GM08714 (cell line): ENCODE data around the gene SIMC1.
A peak's percentile ranks its signal among the peaks of the same experiment; 100 is the strongest.
"Not testable (repeated sequence)": the region's sequence is repeated elsewhere in the genome, so short reads cannot be mapped to it uniquely, and the experiment has no call there.

Experiments
- H3K4me3 ChIP-seq: fragments of 200-500 bp; sonication (Bioruptor generic); 2 replicates; pipeline ENCODE4 v1.5.1; 2014; ENCODE audit warnings: mild to moderate bottlenecking, low read length, inconsistent platforms
- ZNF274 ChIP-seq: IDR thresholded peaks from 2 replicates; pipeline ENCODE4 v1.6.1; 2012; ENCODE audit warnings: mild to moderate bottlenecking, low read depth, low read length

The SIMC1 gene

GRCh38 chr5:176237971-176238644, at the start of gene SIMC1:
Gene SIMC1 (plus strand): TSS chr5:176238424. CDS start chr5:176238509, 85 bp downstream.
- H3K4me3 ChIP-seq = peak within 1 kb of the TSS; percentile 49; the same call in 1 of the 2 replicates

GRCh38 chr5:176188506-176189193, 49.6 kb upstream of the SIMC1 start:
- H3K4me3 ChIP-seq = no peak overlapping the region
- no peak for TF ChIP-seq ZNF274

GRCh38 chr5:176189857-176190256, 48.4 kb upstream of the SIMC1 start:
- TF ChIP-seq ZNF274 = no peak

GRCh38 chr5:176190886-176191755, 47.1 kb upstream of the SIMC1 start:
- TF ChIP-seq ZNF274 = no peak
- no peak overlapping the region for H3K4me3 ChIP-seq

More at GRCh38 chr5:176189857-176190256, 48.4 kb upstream of the SIMC1 start:
- no peak overlapping the region for H3K4me3 ChIP-seq

- H3K4me3 ChIP-seq = no peak overlapping the region
- TF ChIP-seq ZNF274 = no peak
These were observed 46.0 kb upstream of the SIMC1 start for GRCh38 chr5:176192094-176192721.

- not testable (repeated sequence) for H3K4me3 ChIP-seq
These were observed 45.5 kb upstream of the SIMC1 start for GRCh38 chr5:176192722-176193117.

GRCh38 chr5:176193636-176194035, 44.6 kb upstream of the SIMC1 start:
- H3K4me3 ChIP-seq = not testable (repeated sequence)

GRCh38 chr5:176194238-176195083, 43.8 kb upstream of the SIMC1 start:
- H3K4me3 ChIP-seq = not testable (repeated sequence)

- not testable (repeated sequence) for H3K4me3 ChIP-seq
These were observed 43.2 kb upstream of the SIMC1 start for GRCh38 chr5:176195084-176195413.

GRCh38 chr5:176195487-176196207, 42.6 kb upstream of the SIMC1 start:
- H3K4me3 ChIP-seq = not testable (repeated sequence)

GRCh38 chr5:176196781-176197180, 41.4 kb upstream of the SIMC1 start:
- H3K4me3 ChIP-seq = not testable (repeated sequence)

DNA sequence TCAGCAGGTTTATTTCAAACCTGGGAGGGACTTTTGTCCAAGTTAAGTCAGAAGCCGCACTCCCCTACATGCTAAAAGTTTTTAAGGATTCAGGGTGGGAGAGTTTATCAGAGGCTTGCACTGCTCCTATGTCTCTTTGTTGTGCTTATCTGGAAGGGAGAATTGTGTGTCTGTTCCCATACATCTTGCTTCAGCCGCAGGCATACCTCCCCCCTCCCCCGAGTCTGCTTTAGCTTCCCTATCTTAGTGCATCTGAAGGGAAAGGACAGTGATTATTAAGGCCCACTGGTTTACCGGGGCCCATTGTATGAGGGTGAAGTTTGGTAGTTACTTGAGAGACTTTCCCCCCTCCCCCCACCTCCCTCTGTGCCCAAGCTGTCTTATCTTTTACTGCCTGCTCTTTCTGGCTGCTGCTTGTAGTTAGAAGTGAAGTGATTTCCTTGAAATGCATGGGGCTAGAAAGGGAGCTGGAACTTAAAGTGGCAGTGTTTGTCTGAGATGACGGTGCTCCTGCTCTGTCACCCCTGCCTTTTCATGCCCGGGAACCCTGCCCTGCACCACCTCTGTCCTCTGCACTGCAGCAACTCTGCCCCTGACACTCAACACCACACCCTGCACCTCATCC, 40.9 kb upstream of the SIMC1 start:
- not testable (repeated sequence) for H3K4me3 ChIP-seq

DNA sequence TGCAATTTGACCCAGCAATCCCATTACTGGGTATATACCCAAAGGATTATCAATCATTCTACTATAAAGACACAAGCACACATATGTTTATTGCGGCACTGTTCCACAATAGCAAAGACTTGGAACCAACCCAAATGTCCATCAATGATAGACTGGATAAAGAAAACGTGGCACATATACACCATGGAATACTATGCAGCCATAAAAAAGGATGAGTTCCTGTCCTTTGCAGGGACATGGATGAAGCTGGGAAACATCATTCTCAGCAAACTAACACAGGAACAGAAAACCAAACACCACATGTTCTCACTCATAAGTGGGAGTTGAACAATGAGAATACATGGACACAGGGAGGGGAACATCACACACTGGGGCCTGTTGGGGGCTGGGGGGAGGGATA, 39.9 kb upstream of the SIMC1 start:
- not testable (repeated sequence) for H3K4me3 ChIP-seq

DNA sequence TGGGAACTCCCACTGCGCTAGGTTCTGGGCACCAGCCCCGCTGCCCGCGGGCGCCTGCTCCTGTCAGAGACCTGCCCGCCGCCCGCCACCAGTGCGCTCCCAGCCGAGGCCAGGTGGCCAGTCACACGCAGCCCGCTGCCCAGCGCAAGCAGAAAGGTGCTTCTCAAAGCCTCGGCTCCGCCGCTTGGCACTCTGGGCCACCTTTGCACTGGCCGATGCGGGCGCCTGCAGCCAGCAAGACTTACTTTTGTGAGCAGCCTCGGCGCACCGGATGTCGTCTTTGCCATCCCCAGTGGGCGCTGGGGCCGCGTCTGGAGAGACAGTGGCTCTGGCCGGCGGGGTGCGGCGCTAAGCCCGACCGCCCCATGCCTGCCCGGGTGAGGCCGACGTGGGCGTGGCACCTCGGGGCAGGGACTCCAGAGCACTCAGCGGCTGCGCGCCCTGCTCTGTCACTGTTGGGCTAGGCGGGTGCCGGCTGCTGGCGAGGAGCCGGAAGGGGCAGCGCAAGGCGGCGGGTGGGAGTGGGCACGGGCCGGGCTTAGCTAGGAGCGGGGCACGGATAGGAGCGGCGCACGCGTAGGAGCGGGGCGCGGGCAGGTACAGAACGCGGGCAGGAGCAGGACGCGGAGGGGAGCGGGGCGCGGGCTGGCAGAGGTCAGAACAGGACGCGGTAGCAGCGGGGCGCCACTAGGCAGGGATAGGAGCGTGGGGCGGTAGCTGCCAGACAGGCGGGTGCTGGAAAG, 39.1 kb upstream of the SIMC1 start:
- not testable (repeated sequence) for H3K4me3 ChIP-seq

DNA sequence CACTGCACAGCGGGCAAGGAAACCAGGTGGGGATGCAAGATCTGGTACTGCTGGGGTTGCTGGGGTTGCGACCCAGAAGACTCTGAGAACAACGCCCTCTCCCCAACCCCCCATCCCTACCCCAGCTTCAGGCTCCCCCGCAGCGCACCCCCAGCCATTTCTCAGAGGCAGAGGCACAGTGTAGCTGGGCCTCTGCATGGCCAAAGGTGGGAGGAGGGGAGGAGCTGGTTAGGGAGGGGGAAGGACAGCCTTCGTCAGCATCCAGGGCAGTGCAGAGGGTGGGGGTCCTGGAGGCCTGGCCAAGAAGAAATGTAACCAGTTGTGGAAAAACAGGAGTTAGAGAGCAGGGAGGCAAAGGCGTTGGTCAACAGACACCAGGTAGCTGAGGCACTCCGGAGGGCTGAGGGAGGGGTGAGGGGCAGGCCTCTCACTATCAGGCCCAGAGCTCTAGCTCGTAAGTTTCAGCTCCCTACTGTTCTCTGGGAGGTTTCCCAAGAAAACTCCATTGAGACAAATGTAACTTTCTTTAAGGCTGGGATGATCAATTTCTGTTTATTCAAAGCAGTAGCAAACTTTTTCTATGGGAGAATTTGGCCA, 38.3 kb upstream of the SIMC1 start:
- H3K4me3 ChIP-seq = not testable (repeated sequence)
